ENCODE data around the gene DISC1.

The DISC1 gene

GRCh38 chr1:232020352-232020751 lies 393.8 kb downstream of the DISC1 start:
- DNase-seq, result no peak

- DNase-seq, result no peak
These were observed 402.7 kb downstream of the DISC1 start for GRCh38 chr1:232029315-232029714.

GRCh38 chr1:232031156-232031555 lies 404.6 kb downstream of the DISC1 start:
- no peak for DNase-seq

DNA sequence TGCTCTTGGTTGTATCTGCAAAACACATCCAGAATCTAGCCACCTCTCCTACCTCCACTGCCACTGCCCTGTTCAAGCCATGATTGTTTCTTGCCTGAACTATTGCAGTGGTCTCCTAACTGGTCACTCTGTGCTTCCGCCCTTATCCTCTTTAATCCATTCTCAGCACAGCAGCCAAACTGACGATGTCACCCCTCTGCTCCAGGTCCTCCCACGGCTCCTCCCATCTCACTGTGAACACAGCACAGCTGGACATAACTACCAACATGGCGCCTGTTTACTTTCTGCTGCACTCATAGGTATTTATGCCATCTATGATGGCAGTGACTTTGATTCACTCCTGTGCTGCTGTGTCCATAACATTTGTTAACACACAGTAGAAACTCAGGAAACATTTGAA lies 406.7 kb downstream of the DISC1 start:
- no peak for DNase-seq

GRCh38 chr1:232034556-232034955 lies 408.0 kb downstream of the DISC1 start:
- no peak for DNase-seq

- DNase-seq, result no peak
These were observed 409.8 kb downstream of the DISC1 start for GRCh38 chr1:232036181-232036933.

DNA sequence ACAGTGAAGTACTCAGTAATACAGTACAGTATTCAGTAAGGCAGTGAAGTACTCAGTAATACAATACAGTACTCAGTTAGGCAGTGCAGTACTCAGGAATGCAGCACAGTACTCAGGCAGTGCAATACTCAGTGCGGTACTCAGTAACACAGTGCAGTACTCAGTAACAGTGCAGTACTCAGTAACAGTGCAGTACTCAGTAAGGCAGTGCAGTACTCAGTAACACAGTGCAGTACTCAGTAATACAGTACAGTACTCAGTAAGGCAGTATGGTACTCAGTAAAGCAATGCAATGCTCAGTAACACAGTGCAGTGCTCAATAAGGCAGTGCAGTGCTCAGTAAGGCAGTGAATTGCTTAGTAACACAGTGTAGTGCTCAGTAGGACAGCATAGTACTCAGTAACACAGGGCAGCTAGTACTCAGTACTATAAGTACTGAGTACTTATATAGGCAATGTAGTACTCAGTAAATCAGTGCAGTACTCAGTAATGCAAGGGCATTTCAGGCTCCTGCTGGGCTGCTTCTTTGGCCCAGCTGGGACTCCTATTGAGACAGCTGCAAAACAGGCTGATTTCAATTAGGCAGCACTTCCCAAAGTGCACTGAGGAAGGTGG lies 411.3 kb downstream of the DISC1 start:
- no peak for DNase-seq

DNA sequence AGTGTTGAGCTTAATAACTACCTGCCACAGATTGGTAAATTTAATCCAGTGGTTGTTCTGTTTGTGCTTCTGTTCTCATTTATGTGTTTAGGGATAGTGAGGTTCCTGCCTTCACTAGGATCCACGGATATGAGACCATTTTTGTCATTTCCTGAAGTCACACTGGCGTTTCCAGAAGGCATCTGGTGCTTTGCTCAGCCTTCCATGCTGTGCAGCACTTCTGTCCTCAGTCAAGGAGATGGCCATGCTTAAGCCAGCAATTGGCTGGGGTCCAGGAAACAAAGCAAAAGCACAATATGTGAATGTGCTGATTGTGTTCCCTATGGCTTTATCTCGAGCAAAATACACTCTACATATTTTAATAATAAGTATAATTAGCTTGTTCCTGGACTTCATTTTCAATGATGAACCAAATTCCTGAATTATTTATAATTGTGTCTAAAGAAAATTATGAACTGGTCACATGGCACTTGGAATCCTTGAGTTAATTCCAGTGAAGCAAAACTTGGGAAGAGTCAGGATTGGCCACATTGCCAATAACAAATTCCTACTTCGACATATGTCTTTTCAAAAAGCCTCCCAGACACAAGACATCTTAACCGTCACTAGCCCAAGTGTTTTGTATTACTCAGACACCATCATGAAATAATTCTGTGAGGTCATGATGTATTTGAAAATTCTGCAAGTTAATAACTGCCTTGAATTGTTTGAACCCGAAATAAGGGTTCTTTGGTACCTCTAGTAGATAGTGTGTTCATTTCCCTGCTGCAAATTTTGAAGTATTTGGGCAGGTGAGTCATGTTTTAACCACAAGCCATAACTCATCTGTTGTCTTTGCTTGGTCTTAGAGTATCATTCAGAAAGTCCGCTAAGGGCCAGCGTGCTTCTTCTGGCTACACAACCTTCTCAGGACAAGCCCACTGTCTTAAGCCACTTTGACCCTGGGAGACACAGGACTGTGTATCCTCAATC lies 412.4 kb downstream of the DISC1 start:
- no peak for DNase-seq

- no peak for DNase-seq
These were observed 413.7 kb downstream of the DISC1 start for GRCh38 chr1:232040260-232040659.

DNA sequence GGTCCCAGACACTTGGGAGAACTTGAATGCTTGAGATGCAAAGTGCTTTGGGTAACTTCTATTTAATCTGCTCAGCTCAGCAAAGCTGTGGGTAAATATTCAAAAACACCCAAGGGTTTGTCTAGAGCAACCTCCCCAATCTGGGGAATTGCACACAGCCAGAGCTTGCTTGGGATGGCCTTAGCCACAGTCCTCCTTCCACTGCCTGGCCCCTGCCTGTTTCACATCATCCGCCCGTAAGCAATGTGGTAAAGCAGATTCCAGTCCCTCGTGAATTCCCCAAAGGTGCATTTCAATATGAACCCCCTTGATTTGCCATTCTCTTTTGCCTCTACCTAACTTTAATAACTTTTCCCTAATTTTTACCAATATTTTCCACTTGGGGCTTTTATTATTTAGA lies 418.1 kb downstream of the DISC1 start:
- no peak for DNase-seq

- DNase-seq, result no peak
These were observed 418.8 kb downstream of the DISC1 start for GRCh38 chr1:232045139-232045994.

- no peak for DNase-seq
These were observed 420.1 kb downstream of the DISC1 start for GRCh38 chr1:232046451-232047306.

GRCh38 chr1:232047473-232047872 lies 420.9 kb downstream of the DISC1 start:
- no peak for DNase-seq

DNA sequence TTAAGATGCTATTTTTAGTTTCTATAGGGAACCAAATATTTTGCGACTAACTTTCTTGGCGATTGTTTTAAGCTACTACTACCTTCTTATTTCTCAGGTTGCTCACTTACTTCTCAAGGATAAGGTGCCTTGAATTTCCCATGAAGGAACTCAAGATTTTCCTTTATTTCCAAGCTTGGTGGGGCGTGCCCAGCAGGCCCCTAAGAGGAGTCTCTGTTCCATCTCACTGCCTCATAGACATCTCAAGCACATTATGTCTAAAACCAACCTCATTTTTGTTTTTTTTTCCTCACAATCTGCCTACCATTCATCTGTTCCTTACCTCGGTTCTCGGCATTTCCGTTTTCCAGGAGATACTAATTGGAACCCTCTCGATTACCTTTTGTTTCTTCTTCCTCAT lies 421.9 kb downstream of the DISC1 start:
- DNase-seq, result no peak

- no peak for DNase-seq
These were observed 422.7 kb downstream of the DISC1 start for GRCh38 chr1:232049335-232049734.

DNA sequence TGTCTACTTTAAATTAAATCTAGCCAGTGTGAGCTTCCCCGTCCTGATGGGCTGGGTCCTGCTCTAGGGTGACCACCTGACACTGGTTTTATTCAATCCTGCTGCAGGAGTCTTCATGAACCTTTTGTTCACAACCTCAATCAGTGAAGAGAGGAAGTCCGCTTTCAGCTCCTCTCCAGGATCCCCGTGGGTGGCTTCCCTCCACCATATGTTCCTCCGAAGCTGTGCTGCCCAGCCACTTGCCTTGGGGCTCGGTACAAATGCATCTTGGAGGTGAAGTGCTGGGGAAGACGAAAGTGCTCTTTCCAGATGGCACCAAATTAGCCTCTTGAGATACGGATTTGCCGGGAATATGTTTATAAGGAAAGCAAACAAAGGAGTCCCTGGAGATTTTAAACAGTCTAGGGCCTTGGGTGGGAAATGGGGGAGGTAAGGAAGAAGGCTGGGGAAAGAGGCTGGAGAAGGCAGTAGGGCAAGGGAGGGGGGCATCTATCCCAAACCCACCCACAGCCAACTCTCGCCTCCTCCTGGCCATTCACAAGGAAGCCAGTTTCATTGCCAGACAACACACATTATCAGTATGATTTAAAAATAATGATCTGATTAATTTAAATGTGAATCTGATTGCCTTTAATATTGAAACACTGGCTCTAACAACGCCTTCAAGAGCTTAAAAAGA lies 430.8 kb downstream of the DISC1 start:
- DNase-seq, result no peak

- no peak for DNase-seq
These were observed 431.3 kb downstream of the DISC1 start for GRCh38 chr1:232057896-232058274.

GRCh38 chr1:232059726-232060374 lies 433.3 kb downstream of the DISC1 start:
- no peak for DNase-seq

DNA sequence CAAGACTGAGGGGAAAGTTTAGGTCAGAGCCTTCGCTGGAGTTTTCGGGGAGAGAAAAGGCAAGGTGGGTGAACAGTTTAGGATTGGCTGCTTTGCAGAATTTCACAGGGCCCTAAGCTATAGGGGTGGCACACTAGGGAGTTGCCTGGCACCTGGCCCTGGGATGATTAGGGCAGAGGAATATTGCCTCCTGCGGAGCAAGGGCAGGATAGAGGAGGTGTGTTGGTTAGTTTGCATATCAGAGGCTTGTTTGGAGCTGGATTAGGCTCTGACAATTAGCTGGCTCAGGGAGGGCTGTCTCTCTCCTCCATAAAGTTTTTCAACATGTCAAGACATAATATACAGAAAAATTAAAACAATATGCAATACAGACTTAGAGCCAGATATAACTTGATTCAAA lies 436.4 kb downstream of the DISC1 start:
- DNase-seq, result no peak

DNA sequence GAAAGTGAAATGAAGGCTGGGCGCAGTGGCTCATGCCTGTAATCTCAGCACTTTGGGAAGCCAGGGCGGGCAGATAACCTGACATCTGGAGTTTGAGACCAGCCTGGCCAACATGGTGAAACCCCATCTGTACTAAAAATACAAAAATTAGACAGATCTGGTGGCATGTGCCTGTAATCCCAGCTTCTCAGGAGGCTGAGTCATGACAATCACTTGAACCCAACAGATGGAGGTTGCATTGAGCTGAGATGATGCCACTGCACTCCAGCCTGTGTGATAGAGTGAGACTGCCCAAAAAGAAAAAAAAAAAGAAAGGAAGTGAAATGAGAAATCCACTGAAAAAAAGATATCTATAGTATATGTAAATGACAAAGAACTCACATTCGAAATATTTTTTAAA lies 439.9 kb downstream of the DISC1 start:
- DNase-seq, result no peak

DNA sequence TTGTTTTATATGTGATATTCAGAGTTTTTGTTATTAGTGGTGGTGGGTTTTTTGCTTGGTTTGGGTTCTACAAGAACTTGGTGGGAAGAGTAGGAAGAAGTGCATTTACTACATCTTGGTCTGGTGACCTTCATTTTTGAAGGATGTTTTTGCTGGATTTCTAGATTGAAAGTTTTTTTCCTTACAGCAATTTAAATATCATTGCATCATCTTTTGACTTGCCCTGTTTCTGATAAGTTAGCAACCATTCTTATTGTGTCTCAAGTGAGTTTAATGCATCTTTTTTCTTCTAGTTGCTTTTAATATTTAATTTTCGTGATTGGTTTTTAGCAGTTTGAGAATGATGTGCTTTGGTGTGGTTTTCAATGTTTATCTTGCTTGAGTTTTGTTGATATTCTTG lies 447.7 kb downstream of the DISC1 start:
- DNase-seq, result no peak

Measured in activated T-cell treated with anti-CD3 and anti-CD28 coated beads for 4 hours (primary cell).